Measurements from ENCODE around the gene ZMYND10. TPM values are rescaled to one million over a fixed set of nuclear protein-coding genes. Genes with fewer than 3 reads are reported as not detected.

The ZMYND10 gene
- total and polyA plus RNA-seq, 2 donors (not counting 1 experiment from before 2014, with no cell fraction given), result 0.32 to 0.83 TPM

GRCh38 chr3:50354850-50355249, 9.3 kb upstream of the ZMYND10 start:
- Histone ChIP-seq H3K9ac (ENCODE audit: insufficient read depth, low read length) (no peak overlapping the region), H4K20me1 (ENCODE audit: control insufficient read depth, extremely low read depth, insufficient read depth, low read length) (no peaks in the 10 kb centered on the region), H3K27me3 (ENCODE audit: control insufficient read depth, insufficient read depth, low read length) (no peaks in the 10 kb centered on the region), H2AFZ (ENCODE audit: low read length) (no peak overlapping the region), H3K9me3 (ENCODE audit: control insufficient read depth, insufficient read depth, low read depth, low read length) (no peaks in the 10 kb centered on the region), H3K36me3 (ENCODE audit: control insufficient read depth, insufficient read depth, low read length) (peaks cover 26% of the 10 kb centered on the region), H3K4me2 (ENCODE audit: extremely low read depth, insufficient read depth, low read length) (no peak overlapping the region), H3K27ac (ENCODE audit: insufficient read depth, low read length) (no peak overlapping the region), H3K4me3 (replicated peaks in 1 of 4; ENCODE audit: control extremely low read depth in 1 of 4, insufficient read depth in 1 of 4, low read depth in 3 of 4, low read length in 4 of 4) (no peak overlapping the region), H3K4me1 (ENCODE audit: control insufficient read depth, extremely low read depth, insufficient read depth, low read length) (peaks cover 17% of the 10 kb centered on the region), H3K79me2 (ENCODE audit: control insufficient read depth, insufficient read depth, low read length) (peaks cover 58% of the 10 kb centered on the region)
- TF ChIP-seq CTCF (conservative IDR thresholded peaks at IDR 0.05 in 1 of 2, IDR thresholded peaks at IDR 0.05 in 1 of 2; ENCODE audit: low read depth in 1 of 2, low read length in 2 of 2) (no peak), EZH2 (IDR thresholded peaks at IDR 0.05; ENCODE audit: low read length, missing control alignments) (no peak)
- DNase-seq (ENCODE audit: low read depth in 2 of 2), result no peak

DNA sequence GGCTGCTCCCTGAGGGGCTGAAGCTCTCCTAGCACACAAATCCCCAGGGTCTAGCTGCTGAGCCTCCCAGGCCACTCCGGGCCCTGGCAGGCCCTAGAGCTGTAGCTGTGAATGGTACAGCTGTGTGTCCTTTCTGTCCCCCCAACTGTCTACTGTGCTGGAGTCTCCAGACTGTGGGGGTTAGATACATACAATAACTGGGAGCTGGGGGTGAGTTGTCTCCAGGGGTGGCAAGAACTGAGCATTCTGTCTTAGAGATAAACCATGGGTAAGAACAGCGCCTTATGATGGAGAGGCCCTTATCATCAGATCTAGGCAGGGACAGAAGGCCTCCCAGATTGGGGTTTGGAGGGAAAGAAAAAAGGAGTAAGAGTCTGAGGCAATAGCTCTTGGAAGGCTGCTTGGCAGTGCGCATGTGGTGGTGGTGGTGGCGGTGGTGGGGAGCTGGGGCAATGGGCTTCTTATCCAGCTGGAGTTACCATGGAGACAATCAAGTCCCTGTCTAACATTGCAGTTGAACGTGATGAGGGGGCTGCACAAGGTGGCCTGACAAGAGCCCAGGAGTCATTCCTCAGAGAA, 8.7 kb upstream of the ZMYND10 start:
- Histone ChIP-seq H3K4me3 (replicated peaks in 1 of 4; ENCODE audit: control extremely low read depth in 1 of 4, insufficient read depth in 1 of 4, low read depth in 3 of 4, low read length in 4 of 4) (no peak overlapping the region), H3K27ac (ENCODE audit: insufficient read depth, low read length) (no peak overlapping the region), H3K9me3 (ENCODE audit: control insufficient read depth, insufficient read depth, low read depth, low read length) (no peaks in the 10 kb centered on the region), H3K79me2 (ENCODE audit: control insufficient read depth, insufficient read depth, low read length) (peaks cover 59% of the 10 kb centered on the region), H2AFZ (ENCODE audit: low read length) (no peak overlapping the region), H3K9ac (ENCODE audit: insufficient read depth, low read length) (no peak overlapping the region), H3K4me1 (ENCODE audit: control insufficient read depth, extremely low read depth, insufficient read depth, low read length) (peaks cover 17% of the 10 kb centered on the region), H3K36me3 (ENCODE audit: control insufficient read depth, insufficient read depth, low read length) (peaks cover 26% of the 10 kb centered on the region), H3K4me2 (ENCODE audit: extremely low read depth, insufficient read depth, low read length) (no peak overlapping the region), H3K27me3 (ENCODE audit: control insufficient read depth, insufficient read depth, low read length) (no peaks in the 10 kb centered on the region), H4K20me1 (ENCODE audit: control insufficient read depth, extremely low read depth, insufficient read depth, low read length) (no peaks in the 10 kb centered on the region)
- no peak for DNase-seq (ENCODE audit: low read depth in 2 of 2)
- TF ChIP-seq CTCF (conservative IDR thresholded peaks at IDR 0.05 in 1 of 2, IDR thresholded peaks at IDR 0.05 in 1 of 2; ENCODE audit: low read depth in 1 of 2, low read length in 2 of 2), result no peak
- no peak for TF ChIP-seq EZH2 (IDR thresholded peaks at IDR 0.05; ENCODE audit: low read length, missing control alignments)

DNA sequence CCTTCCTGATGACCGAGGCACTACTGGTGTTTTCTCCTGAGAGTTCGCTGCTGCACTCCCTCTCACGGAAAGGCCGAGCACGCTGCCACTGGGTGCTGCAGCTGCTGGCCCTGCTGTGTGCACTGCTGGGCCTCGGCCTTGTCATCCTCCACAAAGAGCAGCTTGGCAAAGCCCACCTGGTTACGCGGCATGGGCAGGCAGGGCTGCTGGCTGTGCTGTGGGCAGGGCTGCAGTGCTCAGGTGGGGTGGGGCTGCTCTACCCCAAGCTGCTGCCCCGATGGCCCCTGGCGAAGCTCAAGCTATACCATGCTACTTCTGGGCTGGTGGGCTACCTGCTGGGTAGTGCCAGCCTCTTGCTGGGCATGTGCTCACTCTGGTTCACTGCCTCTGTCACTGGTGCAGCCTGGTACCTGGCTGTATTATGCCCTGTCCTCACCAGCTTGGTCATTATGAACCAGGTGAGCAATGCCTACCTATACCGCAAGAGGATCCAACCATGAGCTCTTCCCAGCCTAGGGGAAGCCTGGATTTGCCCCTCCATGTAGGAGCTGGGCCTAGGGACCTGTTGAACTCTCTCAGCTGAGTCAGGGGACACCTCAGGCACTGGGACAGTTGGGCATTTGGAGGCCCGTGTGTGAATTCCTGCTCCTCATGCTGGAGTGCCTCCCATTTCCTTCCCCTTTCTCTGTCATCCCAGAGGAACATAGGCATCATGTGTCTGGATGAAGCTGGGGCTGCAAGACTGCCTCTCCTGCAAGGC, 7.9 kb upstream of the ZMYND10 start:
- TF ChIP-seq EZH2 (IDR thresholded peaks at IDR 0.05; ENCODE audit: low read length, missing control alignments) (no peak), CTCF (conservative IDR thresholded peaks at IDR 0.05 in 1 of 2, IDR thresholded peaks at IDR 0.05 in 1 of 2; ENCODE audit: low read depth in 1 of 2, low read length in 2 of 2) (no peak)
- Histone ChIP-seq H3K36me3 (ENCODE audit: control insufficient read depth, insufficient read depth, low read length) (peaks cover 26% of the 10 kb centered on the region), H3K79me2 (ENCODE audit: control insufficient read depth, insufficient read depth, low read length) (peaks cover 51% of the 10 kb centered on the region), H4K20me1 (ENCODE audit: control insufficient read depth, extremely low read depth, insufficient read depth, low read length) (no peaks in the 10 kb centered on the region), H3K9ac (ENCODE audit: insufficient read depth, low read length) (no peak overlapping the region), H3K27ac (ENCODE audit: insufficient read depth, low read length) (no peak overlapping the region), H3K4me3 (replicated peaks in 1 of 4; ENCODE audit: control extremely low read depth in 1 of 4, insufficient read depth in 1 of 4, low read depth in 3 of 4, low read length in 4 of 4) (no peak overlapping the region), H2AFZ (ENCODE audit: low read length) (no peak overlapping the region), H3K9me3 (ENCODE audit: control insufficient read depth, insufficient read depth, low read depth, low read length) (no peaks in the 10 kb centered on the region), H3K4me1 (ENCODE audit: control insufficient read depth, extremely low read depth, insufficient read depth, low read length) (peaks cover 17% of the 10 kb centered on the region), H3K27me3 (ENCODE audit: control insufficient read depth, insufficient read depth, low read length) (no peaks in the 10 kb centered on the region), H3K4me2 (ENCODE audit: extremely low read depth, insufficient read depth, low read length) (no peak overlapping the region)
- DNase-seq (ENCODE audit: low read depth in 2 of 2), result no peak
